ENCODE results near the gene LRRC3C.
A peak's percentile ranks its signal among the peaks of the same experiment; 100 is the strongest.

The LRRC3C gene

DNA sequence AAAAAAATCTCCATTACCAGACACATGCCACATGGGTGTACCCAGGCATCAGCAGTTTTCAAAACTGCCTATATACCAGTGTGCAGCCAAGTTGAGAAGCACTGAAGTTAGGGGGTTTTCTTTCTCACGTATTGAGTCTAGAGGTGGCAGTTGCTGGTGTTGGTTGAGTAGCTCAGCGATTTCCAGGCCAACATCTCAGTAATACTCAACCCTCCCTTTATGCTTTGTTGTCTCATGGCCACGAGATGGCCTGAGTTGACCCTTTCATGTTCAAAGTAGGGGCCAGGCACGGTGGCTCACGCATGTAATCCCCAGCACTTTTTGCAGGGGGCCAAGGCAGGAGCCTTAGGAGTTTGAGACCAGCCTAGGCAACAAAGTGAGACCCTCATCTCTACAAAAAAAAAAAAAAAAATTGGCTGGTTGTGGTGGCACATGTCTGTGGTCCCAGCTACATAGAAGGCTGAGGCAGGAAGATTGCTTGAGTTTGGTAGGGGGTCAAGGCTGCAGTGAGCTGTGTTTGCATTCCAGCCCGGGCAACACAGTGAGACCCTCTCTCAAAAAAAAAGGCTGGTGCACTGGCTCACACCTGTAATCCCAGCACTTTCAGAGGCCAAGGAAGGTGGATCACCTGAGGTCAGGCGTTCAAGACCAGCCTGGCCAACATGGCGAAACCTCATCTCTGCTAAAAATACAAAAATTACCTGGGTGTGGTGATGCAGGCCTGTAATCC is 10.8 kb downstream of the LRRC3C start:
- Histone ChIP-seq H3K4me3 (ENCODE audit: low read depth, low read length) (no peak overlapping the region), H3K4me1 (ENCODE audit: control insufficient read depth, insufficient read depth, low read length) (peaks cover 5% of the 10 kb centered on the region; the same call in 1 of the 2 replicates), H3K9me3 (ENCODE audit: control insufficient read depth, insufficient read depth, low read depth, low read length) (no peaks in the 10 kb centered on the region), H3K27ac (ENCODE audit: extremely low read depth, low read depth, low read length) (no peak overlapping the region), H3K36me3 (ENCODE audit: control insufficient read depth in 2 of 2, insufficient read depth in 1 of 2, low read length in 2 of 2) (no peaks in the 10 kb centered on the region)
- ChIA-PET CTCF (interaction anchor here (0.6 to 3.8 kb wide), 12 partner anchors 9 to 235 kb away, joined by 3 to 35 read pairs (median 6); partner anchors contain the start of gene PSMD3), POLR2A (interaction anchor here (1.0 kb wide), 1 partner anchor 9 kb away, joined by 3 read pairs; no protein-coding TSS in a partner anchor)
- TF ChIP-seq, protein P1, sequence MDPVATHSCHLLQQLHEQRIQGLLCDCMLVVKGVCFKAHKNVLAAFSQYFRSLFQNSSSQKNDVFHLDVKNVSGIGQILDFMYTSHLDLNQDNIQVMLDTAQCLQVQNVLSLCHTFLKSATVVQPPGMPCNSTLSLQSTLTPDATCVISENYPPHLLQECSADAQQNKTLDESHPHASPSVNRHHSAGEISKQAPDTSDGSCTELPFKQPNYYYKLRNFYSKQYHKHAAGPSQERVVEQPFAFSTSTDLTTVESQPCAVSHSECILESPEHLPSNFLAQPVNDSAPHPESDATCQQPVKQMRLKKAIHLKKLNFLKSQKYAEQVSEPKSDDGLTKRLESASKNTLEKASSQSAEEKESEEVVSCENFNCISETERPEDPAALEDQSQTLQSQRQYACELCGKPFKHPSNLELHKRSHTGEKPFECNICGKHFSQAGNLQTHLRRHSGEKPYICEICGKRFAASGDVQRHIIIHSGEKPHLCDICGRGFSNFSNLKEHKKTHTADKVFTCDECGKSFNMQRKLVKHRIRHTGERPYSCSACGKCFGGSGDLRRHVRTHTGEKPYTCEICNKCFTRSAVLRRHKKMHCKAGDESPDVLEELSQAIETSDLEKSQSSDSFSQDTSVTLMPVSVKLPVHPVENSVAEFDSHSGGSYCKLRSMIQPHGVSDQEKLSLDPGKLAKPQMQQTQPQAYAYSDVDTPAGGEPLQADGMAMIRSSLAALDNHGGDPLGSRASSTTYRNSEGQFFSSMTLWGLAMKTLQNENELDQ (tag by site-specific recombination; IDR thresholded peaks at IDR 0.05; ENCODE audit: low read depth): no peak
- TF ChIP-seq ZNF549 (tag by site-specific recombination; IDR thresholded peaks at IDR 0.05) (no peak), BCL11B (tag by site-specific recombination; IDR thresholded peaks at IDR 0.05; ENCODE audit: low read depth) (no peak), ZNF174 (tag by site-specific recombination; IDR thresholded peaks at IDR 0.05) (no peak), ZNF530 (tag by site-specific recombination; IDR thresholded peaks at IDR 0.05; ENCODE audit: low read depth) (no peak), ZNF391 (tag by site-specific recombination; IDR thresholded peaks at IDR 0.05; ENCODE audit: borderline replicate concordance, low read depth) (no peak), YY2 (tag by site-specific recombination; IDR thresholded peaks at IDR 0.05) (no peak)
- TF ChIP-seq, protein P2, sequence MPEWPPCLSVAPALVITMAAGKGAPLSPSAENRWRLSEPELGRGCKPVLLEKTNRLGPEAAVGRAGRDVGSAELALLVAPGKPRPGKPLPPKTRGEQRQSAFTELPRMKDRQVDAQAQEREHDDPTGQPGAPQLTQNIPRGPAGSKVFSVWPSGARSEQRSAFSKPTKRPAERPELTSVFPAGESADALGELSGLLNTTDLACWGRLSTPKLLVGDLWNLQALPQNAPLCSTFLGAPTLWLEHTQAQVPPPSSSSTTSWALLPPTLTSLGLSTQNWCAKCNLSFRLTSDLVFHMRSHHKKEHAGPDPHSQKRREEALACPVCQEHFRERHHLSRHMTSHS (tag by site-specific recombination; IDR thresholded peaks at IDR 0.05): no peak
- TF ChIP-seq, protein P3, sequence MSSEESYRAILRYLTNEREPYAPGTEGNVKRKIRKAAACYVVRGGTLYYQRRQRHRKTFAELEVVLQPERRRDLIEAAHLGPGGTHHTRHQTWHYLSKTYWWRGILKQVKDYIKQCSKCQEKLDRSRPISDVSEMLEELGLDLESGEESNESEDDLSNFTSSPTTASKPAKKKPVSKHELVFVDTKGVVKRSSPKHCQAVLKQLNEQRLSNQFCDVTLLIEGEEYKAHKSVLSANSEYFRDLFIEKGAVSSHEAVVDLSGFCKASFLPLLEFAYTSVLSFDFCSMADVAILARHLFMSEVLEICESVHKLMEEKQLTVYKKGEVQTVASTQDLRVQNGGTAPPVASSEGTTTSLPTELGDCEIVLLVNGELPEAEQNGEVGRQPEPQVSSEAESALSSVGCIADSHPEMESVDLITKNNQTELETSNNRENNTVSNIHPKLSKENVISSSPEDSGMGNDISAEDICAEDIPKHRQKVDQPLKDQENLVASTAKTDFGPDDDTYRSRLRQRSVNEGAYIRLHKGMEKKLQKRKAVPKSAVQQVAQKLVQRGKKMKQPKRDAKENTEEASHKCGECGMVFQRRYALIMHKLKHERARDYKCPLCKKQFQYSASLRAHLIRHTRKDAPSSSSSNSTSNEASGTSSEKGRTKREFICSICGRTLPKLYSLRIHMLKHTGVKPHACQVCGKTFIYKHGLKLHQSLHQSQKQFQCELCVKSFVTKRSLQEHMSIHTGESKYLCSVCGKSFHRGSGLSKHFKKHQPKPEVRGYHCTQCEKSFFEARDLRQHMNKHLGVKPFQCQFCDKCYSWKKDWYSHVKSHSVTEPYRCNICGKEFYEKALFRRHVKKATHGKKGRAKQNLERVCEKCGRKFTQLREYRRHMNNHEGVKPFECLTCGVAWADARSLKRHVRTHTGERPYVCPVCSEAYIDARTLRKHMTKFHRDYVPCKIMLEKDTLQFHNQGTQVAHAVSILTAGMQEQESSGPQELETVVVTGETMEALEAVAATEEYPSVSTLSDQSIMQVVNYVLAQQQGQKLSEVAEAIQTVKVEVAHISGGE (tag by site-specific recombination; conservative IDR thresholded peaks at IDR 0.05; ENCODE audit: low read depth): no peak
- TF ChIP-seq, protein P4, sequence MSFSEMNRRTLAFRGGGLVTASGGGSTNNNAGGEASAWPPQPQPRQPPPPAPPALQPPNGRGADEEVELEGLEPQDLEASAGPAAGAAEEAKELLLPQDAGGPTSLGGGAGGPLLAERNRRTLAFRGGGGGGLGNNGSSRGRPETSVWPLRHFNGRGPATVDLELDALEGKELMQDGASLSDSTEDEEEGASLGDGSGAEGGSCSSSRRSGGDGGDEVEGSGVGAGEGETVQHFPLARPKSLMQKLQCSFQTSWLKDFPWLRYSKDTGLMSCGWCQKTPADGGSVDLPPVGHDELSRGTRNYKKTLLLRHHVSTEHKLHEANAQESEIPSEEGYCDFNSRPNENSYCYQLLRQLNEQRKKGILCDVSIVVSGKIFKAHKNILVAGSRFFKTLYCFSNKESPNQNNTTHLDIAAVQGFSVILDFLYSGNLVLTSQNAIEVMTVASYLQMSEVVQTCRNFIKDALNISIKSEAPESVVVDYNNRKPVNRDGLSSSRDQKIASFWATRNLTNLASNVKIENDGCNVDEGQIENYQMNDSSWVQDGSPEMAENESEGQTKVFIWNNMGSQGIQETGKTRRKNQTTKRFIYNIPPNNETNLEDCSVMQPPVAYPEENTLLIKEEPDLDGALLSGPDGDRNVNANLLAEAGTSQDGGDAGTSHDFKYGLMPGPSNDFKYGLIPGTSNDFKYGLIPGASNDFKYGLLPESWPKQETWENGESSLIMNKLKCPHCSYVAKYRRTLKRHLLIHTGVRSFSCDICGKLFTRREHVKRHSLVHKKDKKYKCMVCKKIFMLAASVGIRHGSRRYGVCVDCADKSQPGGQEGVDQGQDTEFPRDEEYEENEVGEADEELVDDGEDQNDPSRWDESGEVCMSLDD (tag by site-specific recombination; IDR thresholded peaks at IDR 0.05): no peak

DNA sequence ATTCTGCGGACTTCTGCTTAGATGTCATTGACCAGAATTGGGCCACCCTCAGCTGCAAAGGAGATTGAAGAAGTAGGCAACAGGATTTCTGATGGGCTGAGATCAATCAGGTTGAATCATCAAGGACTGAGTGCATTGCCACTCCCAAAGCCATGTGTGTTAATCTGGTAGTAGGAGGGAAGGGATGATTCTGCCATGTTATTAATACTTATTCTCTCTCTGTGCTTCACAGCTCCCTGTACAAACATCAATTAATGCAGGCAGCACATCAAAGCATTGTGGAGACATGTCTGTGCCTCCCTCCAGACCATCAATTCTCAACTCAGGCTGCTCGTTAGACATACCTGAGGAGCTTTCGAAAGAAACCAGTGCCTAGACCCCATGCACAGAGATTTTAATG is 11.6 kb downstream of the LRRC3C start:
- CTCF ChIA-PET: interaction anchor here (0.6 to 3.8 kb wide), 15 partner anchors 9 to 266 kb away, joined by 3 to 35 read pairs (median 5); partner anchors contain the start of genes MIEN1 and PSMD3
- POLR2A ChIA-PET: interaction anchor here (0.5 to 1.2 kb wide), 3 partner anchors 10 to 209 kb away, joined by 3 to 4 read pairs (median 3); no protein-coding TSS in a partner anchor
- H3K27ac ChIP-seq (ENCODE audit: extremely low read depth, low read depth, low read length): no peak overlapping the region

More for the DNA sequence above, 11.6 kb downstream of the LRRC3C start:
- Histone ChIP-seq H3K36me3 (ENCODE audit: control insufficient read depth in 2 of 2, insufficient read depth in 1 of 2, low read length in 2 of 2) (no peaks in the 10 kb centered on the region), H3K4me3 (ENCODE audit: low read depth, low read length) (no peak overlapping the region), H3K4me1 (ENCODE audit: control insufficient read depth, insufficient read depth, low read length) (peaks cover 5% of the 10 kb centered on the region; the same call in 1 of the 2 replicates), H3K9me3 (ENCODE audit: control insufficient read depth, insufficient read depth, low read depth, low read length) (no peaks in the 10 kb centered on the region)
- TF ChIP-seq EGR2 (tag by site-specific recombination; IDR thresholded peaks at IDR 0.05; ENCODE audit: low read depth) (no peak), ZNF335 (tag by site-specific recombination; conservative IDR thresholded peaks at IDR 0.05) (peak; percentile 17; the same call in 1 of the 2 replicates), ZNF654 (tag by site-specific recombination; IDR thresholded peaks at IDR 0.05; ENCODE audit: low read depth) (no peak)
- TF ChIP-seq, protein P5, sequence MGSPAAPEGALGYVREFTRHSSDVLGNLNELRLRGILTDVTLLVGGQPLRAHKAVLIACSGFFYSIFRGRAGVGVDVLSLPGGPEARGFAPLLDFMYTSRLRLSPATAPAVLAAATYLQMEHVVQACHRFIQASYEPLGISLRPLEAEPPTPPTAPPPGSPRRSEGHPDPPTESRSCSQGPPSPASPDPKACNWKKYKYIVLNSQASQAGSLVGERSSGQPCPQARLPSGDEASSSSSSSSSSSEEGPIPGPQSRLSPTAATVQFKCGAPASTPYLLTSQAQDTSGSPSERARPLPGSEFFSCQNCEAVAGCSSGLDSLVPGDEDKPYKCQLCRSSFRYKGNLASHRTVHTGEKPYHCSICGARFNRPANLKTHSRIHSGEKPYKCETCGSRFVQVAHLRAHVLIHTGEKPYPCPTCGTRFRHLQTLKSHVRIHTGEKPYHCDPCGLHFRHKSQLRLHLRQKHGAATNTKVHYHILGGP (tag by site-specific recombination; IDR thresholded peaks at IDR 0.05): no peak
